Fibroblast of upper back skin (primary cell): ENCODE results near the gene C3orf20.
"Not testable (repeated sequence)": the region's sequence is repeated elsewhere in the genome, so short reads cannot be mapped to it uniquely, and the experiment has no call there.

Experiments used
- DNase-seq: peaks from one replicate; pipeline ENCODE4 v3.0.0-alpha.2; 2013

Gene C3orf20

GRCh38 chr3:14701676-14702075 lies 26.7 kb downstream of the C3orf20 start:
- DNase-seq, result no peak

GRCh38 chr3:14703128-14703750 lies 28.3 kb downstream of the C3orf20 start:
- DNase-seq, result no peak

- DNase-seq, result no peak
These were observed 28.9 kb downstream of the C3orf20 start for GRCh38 chr3:14703791-14704190.

GRCh38 chr3:14706096-14706495 lies 31.2 kb downstream of the C3orf20 start:
- no peak for DNase-seq

GRCh38 chr3:14716591-14716990 lies 41.6 kb downstream of the C3orf20 start:
- peak; percentile 30 for DNase-seq

- DNase-seq, result no peak
These were observed 42.4 kb downstream of the C3orf20 start for GRCh38 chr3:14717307-14717706.

- DNase-seq, result no peak
These were observed 43.6 kb downstream of the C3orf20 start for GRCh38 chr3:14718539-14718938.

- no peak for DNase-seq
These were observed 44.1 kb downstream of the C3orf20 start for GRCh38 chr3:14719006-14719405.

- DNase-seq, result no peak
These were observed 46.4 kb downstream of the C3orf20 start for GRCh38 chr3:14721126-14721864.

- peak; percentile 50 for DNase-seq
These were observed 50.1 kb downstream of the C3orf20 start for GRCh38 chr3:14725013-14725412.

GRCh38 chr3:14725564-14726440 lies 50.9 kb downstream of the C3orf20 start:
- DNase-seq, result peak; percentile 30

GRCh38 chr3:14726441-14726780 lies 51.5 kb downstream of the C3orf20 start:
- DNase-seq, result no peak

GRCh38 chr3:14728113-14728512 lies 53.2 kb downstream of the C3orf20 start:
- no peak for DNase-seq

GRCh38 chr3:14730703-14731382 lies 55.9 kb downstream of the C3orf20 start:
- no peak for DNase-seq

GRCh38 chr3:14740983-14741382 lies 66.0 kb downstream of the C3orf20 start:
- DNase-seq, result no peak

- DNase-seq, result no peak
These were observed 66.6 kb downstream of the C3orf20 start for GRCh38 chr3:14741510-14741909.

GRCh38 chr3:14744556-14744955 lies 69.6 kb downstream of the C3orf20 start:
- no peak for DNase-seq

GRCh38 chr3:14750650-14751049 lies 75.7 kb downstream of the C3orf20 start:
- no peak for DNase-seq

GRCh38 chr3:14752979-14753378 lies 78.0 kb downstream of the C3orf20 start:
- not testable (repeated sequence) for DNase-seq

- DNase-seq, result no peak
These were observed 82.3 kb downstream of the C3orf20 start for GRCh38 chr3:14757153-14757700.

- DNase-seq, result no peak
These were observed 83.4 kb downstream of the C3orf20 start for GRCh38 chr3:14758297-14758696.

GRCh38 chr3:14758959-14759358 lies 84.0 kb downstream of the C3orf20 start:
- DNase-seq, result no peak

GRCh38 chr3:14760185-14760584 lies 85.2 kb downstream of the C3orf20 start:
- DNase-seq, result no peak
